NT2/D1 (cell line): ENCODE results near the gene HINFP.

Experiments
- DNase-seq: peaks from one replicate; pipeline ENCODE4 v3.0.0-alpha.2; 2011; ENCODE audit warnings: low read depth, low spot score
- H3K27me3 ChIP-seq: 2 replicates; pipeline ENCODE4 v1.6.0; 2011; ENCODE audit warnings: mild to moderate bottlenecking; ENCODE audit not compliant: insufficient read length, insufficient read depth
- H3K36me3 ChIP-seq: 2 replicates; pipeline ENCODE4 v1.6.1; 2011; ENCODE audit warnings: mild to moderate bottlenecking, low read length, mixed read lengths; ENCODE audit not compliant: insufficient read depth, insufficient read length
- H3K4me1 ChIP-seq: 2 replicates; pipeline ENCODE4 v1.5.1; 2011; ENCODE audit not compliant: insufficient read depth, insufficient read length
- H3K4me3 ChIP-seq: 2 replicates; pipeline ENCODE4 v1.5.1; 2011; ENCODE audit warnings: low read depth; ENCODE audit not compliant: insufficient read length
- H3K9ac ChIP-seq: 2 replicates; pipeline ENCODE4 v1.6.0; 2011; ENCODE audit warnings: low read depth; ENCODE audit not compliant: insufficient read length
- H3K9me3 ChIP-seq: 2 replicates; pipeline ENCODE4 v1.5.1; 2011; ENCODE audit warnings: mild to moderate bottlenecking, low read length; ENCODE audit not compliant: insufficient read depth
- SUZ12 ChIP-seq: IDR thresholded peaks from 2 replicates; pipeline ENCODE4 v1.6.1; 2011; ENCODE audit not compliant: insufficient read length, insufficient read depth; ENCODE audit errors: extremely low read depth
- YY1 ChIP-seq: IDR thresholded peaks from 2 replicates; pipeline ENCODE4 v1.6.1; 2011; ENCODE audit not compliant: insufficient read length, insufficient read depth
- ZNF274 ChIP-seq: IDR thresholded peaks from 2 replicates; pipeline ENCODE4 v1.6.1; 2011; ENCODE audit warnings: mild to moderate bottlenecking, low read depth, low read length

Gene HINFP

DNA sequence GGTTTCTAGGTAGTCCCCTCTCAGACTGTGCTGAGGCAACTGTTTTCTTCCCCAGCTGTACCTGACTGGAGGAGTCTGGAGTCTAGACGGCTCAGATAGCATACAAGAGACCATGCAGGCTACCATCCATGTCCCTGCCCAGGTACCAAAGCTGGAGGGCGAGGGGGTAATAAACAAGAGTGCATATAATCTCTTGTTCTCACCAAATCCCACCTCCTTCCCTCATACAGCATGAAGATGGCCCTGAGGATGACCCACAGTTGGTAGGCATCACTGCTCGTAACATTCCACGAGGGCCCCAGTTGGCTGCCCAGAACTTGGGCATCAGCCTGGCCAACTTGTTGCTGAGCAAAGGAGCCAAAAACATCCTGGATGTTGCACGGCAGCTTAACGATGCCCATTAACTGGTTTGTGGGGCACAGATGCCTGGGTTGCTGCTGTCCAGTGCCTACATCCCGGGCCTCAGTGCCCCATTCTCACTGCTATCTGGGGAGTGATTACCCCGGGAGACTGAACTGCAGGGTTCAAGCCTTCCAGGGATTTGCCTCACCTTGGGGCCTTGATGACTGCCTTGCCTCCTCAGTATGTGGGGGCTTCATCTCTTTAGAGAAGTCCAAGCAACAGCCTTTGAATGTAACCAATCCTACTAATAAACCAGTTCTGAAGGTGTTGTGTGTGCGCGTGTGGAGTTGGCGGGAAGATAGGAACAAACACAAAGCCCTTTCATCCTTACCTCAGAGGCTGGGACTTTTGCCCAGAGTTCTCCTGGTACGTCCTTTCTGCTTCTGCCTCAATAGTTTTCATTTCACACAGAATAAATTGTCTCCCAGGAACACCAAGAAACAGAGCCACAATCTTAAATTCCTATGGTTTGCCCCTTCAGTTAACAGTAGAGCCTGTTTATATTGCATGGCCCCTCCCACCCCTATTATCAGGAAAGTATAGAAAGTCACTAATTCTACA, 28.2 kb upstream of the HINFP start:
- H3K9me3 ChIP-seq, result peaks cover 6% of the 10 kb centered on the region; the same call in 1 of the 2 replicates

DNA sequence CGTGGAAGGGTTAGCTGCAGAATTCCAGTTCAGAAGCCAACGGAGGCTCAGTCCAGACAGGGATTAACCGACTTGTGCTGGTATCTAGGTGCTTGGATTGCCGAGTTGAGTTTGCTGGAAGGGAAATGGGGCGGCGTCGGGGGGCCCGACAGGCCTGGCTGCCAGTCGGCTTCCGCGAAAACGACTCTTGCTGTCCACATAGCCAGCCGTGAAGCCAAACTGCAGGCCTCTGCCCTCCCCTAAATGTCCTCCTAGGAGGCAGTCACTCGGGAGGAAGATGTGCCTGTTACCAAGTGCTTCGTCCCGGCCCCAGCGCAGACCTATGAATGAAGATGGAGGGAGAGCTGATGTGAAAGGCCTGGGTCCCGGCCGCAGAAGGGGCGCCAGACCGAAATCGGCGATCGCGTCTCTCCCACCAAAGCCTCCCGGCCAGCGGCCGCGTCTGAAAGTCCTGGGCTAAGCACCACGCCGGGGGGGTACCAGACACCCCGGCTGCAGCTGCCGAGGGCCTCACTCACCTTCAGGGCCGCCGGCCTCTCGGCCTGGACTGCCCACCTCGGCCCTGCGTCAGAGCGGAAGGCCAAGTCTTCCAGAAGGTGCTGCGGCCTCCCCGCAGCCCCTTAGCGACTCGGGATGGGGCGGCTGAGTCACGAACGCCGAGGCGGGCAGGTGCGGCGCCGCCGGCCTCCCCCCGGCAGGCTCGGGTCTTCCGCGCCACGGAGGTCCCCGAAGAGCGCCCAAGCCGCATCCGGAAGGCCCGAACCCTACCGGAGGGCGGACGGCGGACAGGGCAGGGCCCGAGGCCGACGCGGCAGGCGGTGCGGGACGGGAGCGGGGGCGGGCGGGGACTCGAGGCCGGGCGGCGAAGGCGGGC, 27.2 kb upstream of the HINFP start:
- no peaks in the 10 kb centered on the region for H3K27me3 ChIP-seq
- no peak for DNase-seq
- H3K9me3 ChIP-seq, result peaks cover 6% of the 10 kb centered on the region; the same call in 1 of the 2 replicates
- H3K4me1 ChIP-seq, result peaks cover 3% of the 10 kb centered on the region
- H3K9ac ChIP-seq, result peak overlapping the region; percentile 94
- H3K36me3 ChIP-seq, result peaks cover 76% of the 10 kb centered on the region
- TF ChIP-seq YY1, result no peak
- no peak for TF ChIP-seq ZNF274
- TF ChIP-seq SUZ12, result no peak
- peak overlapping the region; percentile 95 for H3K4me3 ChIP-seq

More for the DNA sequence above, 28.2 kb upstream of the HINFP start:
- TF ChIP-seq YY1 (no peak), ZNF274 (no peak), SUZ12 (no peak)
- H3K36me3 ChIP-seq, result peaks cover 78% of the 10 kb centered on the region
- H3K4me3 ChIP-seq, result peak overlapping the region; percentile 95
- peaks cover 3% of the 10 kb centered on the region for H3K4me1 ChIP-seq
- no peak for DNase-seq
- H3K27me3 ChIP-seq, result no peaks in the 10 kb centered on the region
- H3K9ac ChIP-seq, result peak overlapping the region; percentile 94

DNA sequence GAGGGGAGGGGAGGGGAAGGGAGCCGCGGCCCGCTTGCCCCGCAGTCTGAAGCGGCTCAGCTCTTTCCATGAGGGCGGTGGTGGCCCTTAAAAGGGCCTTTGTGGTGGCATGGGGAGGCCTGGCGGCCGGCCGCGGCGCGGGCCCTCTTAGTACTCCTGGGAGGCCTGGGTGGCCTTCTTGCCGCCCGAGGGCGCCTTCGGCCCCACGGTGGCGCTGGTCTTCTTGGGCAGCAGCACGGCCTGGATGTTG, 26.6 kb upstream of the HINFP start:
- Histone ChIP-seq H3K9ac (peak overlapping the region; percentile 94), H3K27me3 (no peaks in the 10 kb centered on the region), H3K36me3 (peaks cover 71% of the 10 kb centered on the region), H3K4me3 (peak overlapping the region; percentile 95), H3K9me3 (peaks cover 6% of the 10 kb centered on the region; the same call in 1 of the 2 replicates), H3K4me1 (peaks cover 3% of the 10 kb centered on the region)
- TF ChIP-seq SUZ12, result no peak
- no peak for TF ChIP-seq YY1
- no peak for TF ChIP-seq ZNF274
- peak; percentile 56 for DNase-seq

DNA sequence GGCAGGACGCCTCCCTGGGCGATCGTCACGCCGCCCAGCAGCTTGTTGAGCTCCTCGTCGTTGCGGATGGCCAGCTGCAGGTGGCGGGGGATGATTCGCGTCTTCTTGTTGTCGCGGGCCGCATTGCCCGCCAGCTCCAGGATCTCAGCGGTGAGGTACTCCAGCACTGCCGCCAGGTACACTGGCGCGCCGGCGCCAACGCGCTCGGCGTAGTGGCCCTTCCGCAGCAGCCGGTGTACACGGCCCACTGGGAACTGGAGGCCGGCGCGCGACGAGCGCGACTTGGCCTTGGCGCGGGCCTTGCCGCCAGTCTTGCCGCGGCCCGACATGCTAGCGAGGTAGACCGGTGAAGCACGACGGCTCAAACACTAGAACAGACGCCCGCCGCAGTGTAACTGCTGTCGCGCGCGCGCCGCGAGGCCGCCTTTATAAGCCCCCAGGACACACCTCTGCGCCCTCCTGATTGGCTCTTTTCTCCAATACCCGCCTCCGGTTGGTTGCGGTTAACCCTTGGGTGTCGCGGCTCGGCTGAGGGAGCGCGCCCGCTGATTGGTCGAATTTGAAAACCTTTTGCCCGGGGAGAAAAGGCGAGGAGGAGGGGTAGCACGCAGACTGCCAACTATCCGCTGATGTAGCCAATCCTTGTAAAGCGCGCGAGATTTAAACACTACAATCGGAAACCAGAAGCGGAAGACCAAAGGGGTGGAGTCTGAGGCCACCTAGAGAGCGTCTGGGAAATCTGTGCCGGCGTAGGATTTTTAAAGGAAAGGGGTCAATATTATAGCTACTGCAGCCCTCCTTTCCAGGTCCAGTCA, 26.1 kb upstream of the HINFP start:
- Histone ChIP-seq H3K27me3 (no peaks in the 10 kb centered on the region), H3K9ac (peak overlapping the region; percentile 94), H3K4me3 (peak overlapping the region; percentile 95), H3K9me3 (peaks cover 6% of the 10 kb centered on the region; the same call in 1 of the 2 replicates), H3K4me1 (peaks cover 5% of the 10 kb centered on the region), H3K36me3 (peaks cover 66% of the 10 kb centered on the region)
- DNase-seq, result peak; percentile 98
- TF ChIP-seq SUZ12 (no peak), ZNF274 (no peak), YY1 (no peak)

DNA sequence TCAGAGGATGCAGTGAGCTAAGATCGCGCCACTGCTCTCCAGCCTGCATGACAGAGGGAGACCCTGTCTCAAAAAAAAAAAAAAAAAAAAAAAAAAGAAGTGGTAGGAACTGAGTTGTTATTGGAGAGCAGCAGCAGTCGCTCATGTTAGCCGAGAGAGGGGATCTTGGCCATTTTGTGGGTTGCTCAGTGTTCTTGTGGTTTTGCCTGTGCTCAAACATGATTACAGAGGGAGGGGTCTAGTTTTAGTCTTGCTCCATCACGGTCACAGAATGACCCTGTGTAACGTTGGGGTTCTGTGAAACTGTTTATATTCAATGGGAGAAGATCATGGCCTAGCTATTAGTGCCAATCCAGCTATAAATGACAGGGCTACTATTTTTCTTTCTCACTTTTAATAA, 21.7 kb upstream of the HINFP start:
- Histone ChIP-seq H3K4me1 (peaks cover 10% of the 10 kb centered on the region), H3K4me3 (no peak overlapping the region)

DNA sequence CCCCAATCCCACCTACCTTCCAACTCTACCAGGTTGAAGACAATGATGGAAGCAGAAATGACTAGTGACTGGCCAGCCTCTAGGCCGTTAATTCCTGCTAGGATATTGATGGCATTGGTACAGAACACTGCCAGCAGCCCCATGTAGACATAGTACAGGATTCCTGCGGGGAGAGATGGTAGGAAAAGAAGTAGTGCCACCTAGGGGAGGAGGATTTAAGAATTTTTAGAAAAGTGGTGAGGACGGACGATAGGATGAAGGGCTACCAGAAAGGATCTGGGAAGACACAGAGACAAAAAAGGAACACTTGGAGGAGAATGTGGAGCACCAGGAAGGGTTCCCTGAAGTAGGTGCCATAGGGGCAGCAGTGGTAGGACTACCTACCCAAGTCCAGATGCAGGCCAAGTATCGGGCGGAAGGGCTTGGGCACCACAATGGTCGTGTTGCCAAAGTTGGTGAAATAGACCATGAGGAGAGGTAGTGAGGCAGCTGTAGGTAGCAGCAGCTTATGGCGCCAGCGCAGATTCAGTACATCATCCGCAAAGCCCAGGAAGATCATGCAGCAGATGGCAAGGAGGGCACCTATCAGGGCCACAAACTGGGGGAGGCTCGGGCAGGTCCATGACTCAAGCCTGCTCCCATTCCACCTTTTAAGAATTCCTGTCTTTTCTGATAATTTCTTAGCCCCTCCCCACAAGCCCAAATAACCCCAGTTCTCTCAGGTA, 21.0 kb upstream of the HINFP start:
- H3K27me3 ChIP-seq, result no peaks in the 10 kb centered on the region
- peaks cover 34% of the 10 kb centered on the region for H3K36me3 ChIP-seq
- peak overlapping the region; percentile 78 for H3K4me3 ChIP-seq
- TF ChIP-seq ZNF274 (no peak), SUZ12 (no peak), YY1 (no peak)
- peak overlapping the region; percentile 92 for H3K9ac ChIP-seq
- H3K4me1 ChIP-seq, result peaks cover 10% of the 10 kb centered on the region
- peaks cover 6% of the 10 kb centered on the region; the same call in 1 of the 2 replicates for H3K9me3 ChIP-seq
- DNase-seq, result no peak

More for the DNA sequence above, 21.7 kb upstream of the HINFP start:
- Histone ChIP-seq H3K9me3 (peaks cover 6% of the 10 kb centered on the region; the same call in 1 of the 2 replicates), H3K9ac (no peak overlapping the region), H3K36me3 (peaks cover 34% of the 10 kb centered on the region), H3K27me3 (no peaks in the 10 kb centered on the region)
- TF ChIP-seq SUZ12 (no peak), ZNF274 (no peak), YY1 (no peak)
- DNase-seq, result no peak
